Neural cell (in vitro differentiated cells): ENCODE data around the gene PCYT1A. TPM values are rescaled to one million over a fixed set of nuclear protein-coding genes. Genes with fewer than 3 reads are reported as not detected.

ENCODE experiments used
- H2AFZ ChIP-seq: fragments of 200-600, 300-800 bp; sonication (generic), shearing (Covaris generic); 2 replicates; pipeline ENCODE4 v1.6.0; 2014; ENCODE audit warnings: low read depth, mild to moderate bottlenecking, antibody characterized with exemption, low read length, moderate library complexity
- H3F3A ChIP-seq: fragments of 200-600 bp; shearing (Covaris generic); 2 replicates; pipeline ENCODE4 v1.6.1; 2016; ENCODE audit warnings: mild to moderate bottlenecking, moderate library complexity, mixed read lengths, antibody characterized with exemption, low read length; ENCODE audit not compliant: insufficient read depth, poor library complexity, severe bottlenecking
- H3K27ac ChIP-seq: fragments of 200-600, 300-800 bp; sonication (generic), shearing (Covaris generic); 2 replicates; pipeline ENCODE4 v1.5.1; 2014; ENCODE audit warnings: mild to moderate bottlenecking, low read length, moderate library complexity
- H3K27me3 ChIP-seq: fragments of 300-800, 200-600 bp; sonication (generic), shearing (Covaris generic); 2 replicates; pipeline ENCODE4 v1.6.0; 2014; ENCODE audit warnings: mild to moderate bottlenecking, low read depth, low read length, moderate library complexity; ENCODE audit not compliant: insufficient read depth
- H3K36me3 ChIP-seq: fragments of 300-800, 200-600 bp; sonication (generic), shearing (Covaris generic); 2 replicates; pipeline ENCODE4 v1.5.1; 2014; ENCODE audit warnings: mild to moderate bottlenecking, antibody characterized with exemption, low read length, moderate library complexity; ENCODE audit not compliant: insufficient read depth
- H3K4me2 ChIP-seq: fragments of 300-800, 200-600 bp; sonication (generic), shearing (Covaris generic); 2 replicates; pipeline ENCODE4 v1.6.0; 2014; ENCODE audit warnings: mild to moderate bottlenecking, low read length
- H3K4me3 ChIP-seq: fragments of 300-800, 200-600 bp; sonication (generic), shearing (Covaris generic); 2 replicates; pipeline ENCODE4 v1.5.1; 2014; ENCODE audit warnings: mild to moderate bottlenecking, low read length, moderate library complexity
- H3K79me2 ChIP-seq: fragments of 200-600 bp; shearing (Covaris generic); replicated peaks from 2 replicates; pipeline ENCODE4 v1.6.0; 2014; ENCODE audit warnings: mild to moderate bottlenecking, low read length, moderate library complexity; ENCODE audit not compliant: insufficient read depth
- H3K9ac ChIP-seq: fragments of 300-800, 200-600 bp; sonication (generic), shearing (Covaris generic); 2 replicates; pipeline ENCODE4 v1.6.1; 2016; ENCODE audit warnings: mild to moderate bottlenecking, low read length, mixed read lengths
- H3K9me2 ChIP-seq: fragments of 200-600 bp; shearing (Covaris generic); 2 replicates; pipeline ENCODE4 v1.6.1; 2016; ENCODE audit warnings: mild to moderate bottlenecking, low read length, mixed read lengths; ENCODE audit not compliant: insufficient read depth
- H3K9me3 ChIP-seq: fragments of 200-600, 300-800 bp; sonication (generic), shearing (Covaris generic); 2 replicates; pipeline ENCODE4 v1.6.1; 2016; ENCODE audit warnings: mild to moderate bottlenecking, mixed run types, low read length, moderate library complexity, mixed read lengths
- H4K20me1 ChIP-seq: fragments of 200-600 bp; shearing (Covaris generic); 2 replicates; pipeline ENCODE4 v1.6.1; 2016; ENCODE audit warnings: mild to moderate bottlenecking, mixed run types; ENCODE audit not compliant: insufficient read depth
- CTCF ChIP-seq: fragments of 450-650 bp; IDR thresholded peaks from 2 replicates; pipeline ENCODE4 v1.5.1; 2014; ENCODE audit warnings: antibody characterized with exemption, mild to moderate bottlenecking, moderate library complexity; ENCODE audit not compliant: poor library complexity, severe bottlenecking
- EP300 ChIP-seq: fragments of 450-650 bp; conservative IDR thresholded peaks from 2 replicates; pipeline ENCODE4 v1.6.1; 2014; ENCODE audit warnings: antibody characterized with exemption, mild to moderate bottlenecking, moderate library complexity; ENCODE audit not compliant: poor library complexity, severe bottlenecking
- EZH2 ChIP-seq: fragments of 200-600, 300-800 bp; shearing (Covaris generic), sonication (generic); IDR thresholded peaks from 2 replicates; pipeline ENCODE4 v1.6.1; 2014; ENCODE audit warnings: antibody characterized with exemption, low read length, borderline replicate concordance, mild to moderate bottlenecking; ENCODE audit not compliant: insufficient read depth, poor library complexity, severe bottlenecking
- MXI1 ChIP-seq: fragments of 450-650 bp; conservative IDR thresholded peaks from 2 replicates; pipeline ENCODE4 v1.6.1; 2014; ENCODE audit warnings: antibody characterized with exemption, mild to moderate bottlenecking; ENCODE audit not compliant: poor library complexity, severe bottlenecking
- POLR2AphosphoS5 ChIP-seq: IDR thresholded peaks from 2 replicates; pipeline ENCODE4 v1.6.1; 2012
- RAD21 ChIP-seq: fragments of 450-650 bp; conservative IDR thresholded peaks from 2 replicates; pipeline ENCODE4 v1.6.1; 2014; ENCODE audit warnings: antibody characterized with exemption, mild to moderate bottlenecking, moderate library complexity
- REST ChIP-seq: IDR thresholded peaks from 2 replicates; pipeline ENCODE4 v1.6.1; 2012; ENCODE audit warnings: borderline replicate concordance
- SMC3 ChIP-seq: fragments of 450-650 bp; conservative IDR thresholded peaks from 2 replicates; pipeline ENCODE4 v1.6.1; 2014; ENCODE audit warnings: antibody characterized with exemption, mild to moderate bottlenecking, moderate library complexity; ENCODE audit not compliant: poor library complexity
- TAF1 ChIP-seq: IDR thresholded peaks from 2 replicates; pipeline ENCODE4 v1.6.1; 2012; ENCODE audit warnings: low read depth
- polyA plus RNA-seq: library from polyadenylated mRNA; depleted of rRNA; stranded (reverse); fragments of >200 nt; gene quantifications from 2 replicates; pipeline ENCODE4 v1.2.3, GENCODE V29; 2014

PCYT1A gene
- polyA plus RNA-seq, 1 donor from 2014 or later: 21.7 TPM

- Histone ChIP-seq H3K27ac (no peak overlapping the region), H2AFZ (no peak overlapping the region), H3K9ac (no peak overlapping the region), H3K36me3 (no peaks in the 10 kb centered on the region), H3K4me3 (no peak overlapping the region), H3K27me3 (no peaks in the 10 kb centered on the region), H3F3A (no peaks in the 10 kb centered on the region), H3K9me2 (no peaks in the 10 kb centered on the region), H3K79me2 (no peaks in the 10 kb centered on the region), H4K20me1 (no peaks in the 10 kb centered on the region), H3K9me3 (no peaks in the 10 kb centered on the region), H3K4me2 (no peak overlapping the region)
- TF ChIP-seq MXI1: no peak
- no peak for TF ChIP-seq EP300
- TF ChIP-seq TAF1: no peak
- no peak for TF ChIP-seq REST
- TF ChIP-seq RAD21: no peak
- no peak for TF ChIP-seq POLR2AphosphoS5
- TF ChIP-seq SMC3: no peak
- TF ChIP-seq CTCF: no peak
These were observed 70.8 kb downstream of the PCYT1A start for GRCh38 chr3:196216681-196217211.

- H3K9ac ChIP-seq: no peak within 1 kb of the TSS
- no peaks in the 10 kb centered on the region for H3F3A ChIP-seq
- H3K79me2 ChIP-seq: no peaks in the 10 kb centered on the region
- TF ChIP-seq SMC3 (no peak), CTCF (no peak), TAF1 (no peak), EZH2 (no peak), MXI1 (no peak), REST (no peak), EP300 (no peak), POLR2AphosphoS5 (no peak)
- H3K9me2 ChIP-seq: no peaks in the 10 kb centered on the region
- no peaks in the 10 kb centered on the region for H4K20me1 ChIP-seq
- no peaks in the 10 kb centered on the region for H3K36me3 ChIP-seq
- H3K27ac ChIP-seq: no peak within 1 kb of the TSS
- H2AFZ ChIP-seq: no peak within 1 kb of the TSS
- no peak within 1 kb of the TSS for H3K4me2 ChIP-seq
- H3K9me3 ChIP-seq: no peaks in the 10 kb centered on the region
- no peak within 1 kb of the TSS for H3K4me3 ChIP-seq
- H3K27me3 ChIP-seq: no peaks in the 10 kb centered on the region
These were observed 71.4 kb downstream of the PCYT1A start, which contains the start of gene SLC51A for GRCh38 chr3:196216089-196216564. Gene SLC51A (plus strand): TSS chr3:196216534. CDS start chr3:196216713, 179 bp downstream.
